GM12874 (cell line): ENCODE results near the gene ATP1A2.

Experiments used
- CTCF ChIP-seq: IDR thresholded peaks from 2 replicates; pipeline ENCODE4 v1.5.1; 2011; ENCODE audit warnings: low read depth, mild to moderate bottlenecking, control low read depth, low read length, moderate library complexity; ENCODE audit not compliant: insufficient read depth

Gene ATP1A2

DNA sequence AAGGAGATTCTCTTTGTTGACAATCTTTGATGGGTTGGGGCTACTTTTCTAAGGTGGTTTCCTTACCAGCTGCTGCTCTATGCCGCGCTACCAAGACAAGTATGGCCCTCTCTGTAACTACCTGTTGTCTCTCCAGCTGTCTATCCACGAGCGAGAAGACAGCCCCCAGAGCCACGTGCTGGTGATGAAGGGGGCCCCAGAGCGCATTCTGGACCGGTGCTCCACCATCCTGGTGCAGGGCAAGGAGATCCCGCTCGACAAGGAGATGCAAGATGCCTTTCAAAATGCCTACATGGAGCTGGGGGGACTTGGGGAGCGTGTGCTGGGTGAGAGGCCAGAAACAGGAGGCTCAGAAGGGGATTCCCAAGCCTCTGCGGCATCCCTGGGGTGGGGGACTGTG, 14.4 kb downstream of the ATP1A2 start:
- no peak for TF ChIP-seq CTCF

GRCh38 chr1:160130486-160130885, 14.9 kb downstream of the ATP1A2 start:
- TF ChIP-seq CTCF, result no peak

- no peak for TF ChIP-seq CTCF
Observed at GRCh38 chr1:160130939-160131338, 15.4 kb downstream of the ATP1A2 start.

DNA sequence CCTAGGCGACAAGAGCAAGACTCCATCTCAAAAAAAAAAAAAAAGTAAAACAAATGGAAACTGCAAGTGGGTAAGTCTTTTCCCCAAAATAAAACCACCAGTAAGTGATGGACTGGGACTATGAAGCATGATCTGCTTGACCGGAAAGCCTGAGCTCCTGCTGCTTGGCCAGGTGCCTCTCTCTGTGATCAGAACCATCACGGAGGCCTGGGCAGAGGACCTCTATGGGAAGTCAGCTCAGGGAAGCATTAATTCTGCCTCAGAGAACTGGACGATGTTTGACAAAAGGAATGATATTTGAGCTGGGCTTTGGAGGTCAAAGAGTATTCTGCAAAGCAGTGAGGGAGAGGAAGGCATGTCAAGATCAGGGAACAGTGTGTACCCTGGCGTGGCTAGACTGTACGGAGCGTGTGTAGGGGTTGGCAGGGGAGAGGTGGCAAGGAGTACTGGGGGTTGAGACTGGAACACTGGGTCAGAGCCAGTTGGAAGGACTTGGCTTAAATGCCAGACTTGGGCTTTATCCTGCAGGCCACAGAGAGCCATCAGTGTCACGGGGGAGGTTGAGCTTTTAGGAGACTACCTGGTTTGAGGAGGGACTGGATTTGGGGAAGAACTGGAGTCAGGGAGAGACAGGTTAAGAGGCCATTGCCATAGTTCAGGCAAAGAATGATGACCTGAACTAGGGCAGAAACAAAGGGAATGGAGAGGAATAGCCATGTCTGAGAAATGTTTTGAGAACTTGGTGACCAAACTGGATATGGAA, 16.4 kb downstream of the ATP1A2 start:
- no peak for TF ChIP-seq CTCF

DNA sequence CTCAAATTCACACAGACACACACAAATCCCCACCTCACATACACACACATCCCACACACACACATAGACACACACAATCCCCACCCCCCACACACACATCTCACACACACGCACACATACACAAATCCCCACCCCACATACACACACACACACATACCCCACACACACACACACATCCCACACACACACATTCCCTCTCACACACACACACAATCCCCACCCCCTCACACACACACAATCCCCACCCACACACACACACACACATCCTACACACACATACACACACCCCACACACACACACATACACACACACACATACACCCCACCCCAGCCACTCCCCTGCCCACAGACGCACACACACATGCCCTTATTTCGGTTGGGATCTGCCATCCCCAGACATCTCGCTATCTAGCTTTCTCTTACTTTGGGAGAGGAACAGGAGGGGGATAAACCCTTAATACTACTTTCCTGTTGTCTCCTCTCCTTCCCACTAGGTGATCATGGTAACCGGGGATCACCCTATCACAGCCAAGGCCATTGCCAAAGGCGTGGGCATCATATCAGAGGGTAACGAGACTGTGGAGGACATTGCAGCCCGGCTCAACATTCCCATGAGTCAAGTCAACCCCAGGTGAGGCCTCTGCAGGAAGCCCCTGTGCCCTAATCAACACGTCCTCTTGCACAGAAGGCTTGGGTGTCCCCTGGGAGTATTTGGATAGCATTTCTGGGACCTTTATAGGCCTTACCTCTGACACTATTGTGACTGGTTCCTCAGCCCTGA, 18.6 kb downstream of the ATP1A2 start:
- no peak for TF ChIP-seq CTCF

GRCh38 chr1:160134791-160135572, 19.4 kb downstream of the ATP1A2 start:
- TF ChIP-seq CTCF, result no peak
